ENCODE results near the gene TGFBR3.
A peak's percentile ranks its signal among the peaks of the same experiment; 100 is the strongest.
"Not testable (repeated sequence)": the region's sequence is repeated elsewhere in the genome, so short reads cannot be mapped to it uniquely, and the experiment has no call there.

TGFBR3 gene

GRCh38 chr1:91847851-91848250, 38.1 kb downstream of the TGFBR3 start:
- DNase-seq (ENCODE audit: low read depth): no peak

- no peak for DNase-seq (ENCODE audit: low read depth)
Observed at GRCh38 chr1:91846639-91847013, 39.3 kb downstream of the TGFBR3 start.

GRCh38 chr1:91846007-91846638, 39.8 kb downstream of the TGFBR3 start:
- no peak for DNase-seq (ENCODE audit: low read depth)

- peak; percentile 98 for DNase-seq (ENCODE audit: low read depth)
Observed at GRCh38 chr1:91844862-91845528, 41.0 kb downstream of the TGFBR3 start.

GRCh38 chr1:91843843-91844242, 42.1 kb downstream of the TGFBR3 start:
- no peak for DNase-seq (ENCODE audit: low read depth)

GRCh38 chr1:91842563-91842962, 43.4 kb downstream of the TGFBR3 start:
- no peak for DNase-seq (ENCODE audit: low read depth)

GRCh38 chr1:91842056-91842455, 43.9 kb downstream of the TGFBR3 start:
- no peak for DNase-seq (ENCODE audit: low read depth)

GRCh38 chr1:91840276-91840675, 45.7 kb downstream of the TGFBR3 start:
- not testable (repeated sequence) for DNase-seq (ENCODE audit: low read depth)

GRCh38 chr1:91836331-91837040, 49.5 kb downstream of the TGFBR3 start:
- no peak for DNase-seq (ENCODE audit: low read depth)

- DNase-seq (ENCODE audit: low read depth): no peak
Observed at GRCh38 chr1:91835087-91835521, 50.8 kb downstream of the TGFBR3 start.

GRCh38 chr1:91834549-91834948, 51.4 kb downstream of the TGFBR3 start:
- DNase-seq (ENCODE audit: low read depth): not testable (repeated sequence)

- no peak for DNase-seq (ENCODE audit: low read depth)
Observed at GRCh38 chr1:91833946-91834345, 52.0 kb downstream of the TGFBR3 start.

GRCh38 chr1:91831132-91831930, 54.6 kb downstream of the TGFBR3 start:
- DNase-seq (ENCODE audit: low read depth): no peak

- DNase-seq (ENCODE audit: low read depth): peak; percentile 92
Observed at GRCh38 chr1:91830242-91831131, 55.5 kb downstream of the TGFBR3 start.

GRCh38 chr1:91829293-91830153, 56.4 kb downstream of the TGFBR3 start:
- no peak for DNase-seq (ENCODE audit: low read depth)

- no peak for DNase-seq (ENCODE audit: low read depth)
Observed at GRCh38 chr1:91828583-91829281, 57.2 kb downstream of the TGFBR3 start.

GRCh38 chr1:91827459-91828321, 58.3 kb downstream of the TGFBR3 start:
- DNase-seq (ENCODE audit: low read depth): no peak

- no peak for DNase-seq (ENCODE audit: low read depth)
Observed at GRCh38 chr1:91827087-91827458, 58.9 kb downstream of the TGFBR3 start.

- DNase-seq (ENCODE audit: low read depth): no peak
Observed at GRCh38 chr1:91826649-91827048, 59.3 kb downstream of the TGFBR3 start.
